CD4-positive, alpha-beta T cell treated with Interleukin-4 for 4 hours (primary cell): Measurements from ENCODE around the gene TYSND1.
"Not testable (repeated sequence)": the region's sequence is repeated elsewhere in the genome, so short reads cannot be mapped to it uniquely, and the experiment has no call there.

Experiments
- DNase-seq: peaks from one replicate; pipeline ENCODE4 v3.0.0-alpha.2; 2020

Gene TYSND1, protein sequence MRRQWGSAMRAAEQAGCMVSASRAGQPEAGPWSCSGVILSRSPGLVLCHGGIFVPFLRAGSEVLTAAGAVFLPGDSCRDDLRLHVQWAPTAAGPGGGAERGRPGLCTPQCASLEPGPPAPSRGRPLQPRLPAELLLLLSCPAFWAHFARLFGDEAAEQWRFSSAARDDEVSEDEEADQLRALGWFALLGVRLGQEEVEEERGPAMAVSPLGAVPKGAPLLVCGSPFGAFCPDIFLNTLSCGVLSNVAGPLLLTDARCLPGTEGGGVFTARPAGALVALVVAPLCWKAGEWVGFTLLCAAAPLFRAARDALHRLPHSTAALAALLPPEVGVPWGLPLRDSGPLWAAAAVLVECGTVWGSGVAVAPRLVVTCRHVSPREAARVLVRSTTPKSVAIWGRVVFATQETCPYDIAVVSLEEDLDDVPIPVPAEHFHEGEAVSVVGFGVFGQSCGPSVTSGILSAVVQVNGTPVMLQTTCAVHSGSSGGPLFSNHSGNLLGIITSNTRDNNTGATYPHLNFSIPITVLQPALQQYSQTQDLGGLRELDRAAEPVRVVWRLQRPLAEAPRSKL

GRCh38 chr10:70146489-70147258 is at the start of gene TYSND1:
TSS of gene TYSND1 (minus strand) at chr10:70146700. CDS start at chr10:70146586, 114 bp downstream.
- peak; percentile 93 for DNase-seq

GRCh38 chr10:70193391-70193844 is 46.9 kb upstream of the TYSND1 start:
- no peak for DNase-seq

GRCh38 chr10:70192326-70192968 is 45.9 kb upstream of the TYSND1 start:
- no peak for DNase-seq

GRCh38 chr10:70191972-70192305 is 45.4 kb upstream of the TYSND1 start:
- no peak for DNase-seq

DNA sequence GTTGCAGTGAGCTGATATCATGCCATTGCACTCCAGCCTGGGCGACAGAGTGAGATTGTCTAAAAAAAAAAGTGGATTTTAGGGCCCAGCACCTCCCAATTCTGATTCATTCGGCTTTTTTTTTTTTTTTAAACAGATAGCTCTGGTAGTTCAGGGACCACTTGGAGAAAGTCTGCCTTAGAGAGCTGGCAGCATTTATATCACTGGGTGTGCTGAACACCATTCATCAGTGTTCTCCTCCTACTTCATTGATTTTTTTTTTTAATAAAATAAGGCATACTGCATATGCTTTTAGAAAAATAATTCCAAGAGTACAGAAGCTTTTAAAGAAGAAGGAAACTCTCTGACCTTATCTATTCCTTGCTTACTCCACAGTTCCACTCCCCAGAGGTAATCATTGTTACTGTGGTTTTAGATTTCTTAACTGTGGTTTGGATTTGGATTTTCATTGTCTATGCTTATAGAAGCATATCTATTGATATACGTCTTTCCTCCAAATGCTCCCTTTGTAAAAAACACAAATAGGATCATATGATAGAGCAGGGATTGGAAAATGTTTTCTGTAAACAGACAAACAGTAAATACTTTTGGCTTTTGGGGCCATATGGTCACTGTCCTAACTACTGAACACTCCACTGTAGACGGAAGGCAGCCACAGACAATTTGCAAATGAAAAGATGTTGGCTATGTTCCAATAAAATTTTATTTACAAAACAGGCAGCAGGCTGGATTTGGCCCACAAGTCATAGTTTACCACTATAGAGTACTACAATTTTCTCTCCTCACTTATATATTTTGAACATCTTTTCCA is 44.9 kb upstream of the TYSND1 start:
- no peak for DNase-seq

DNA sequence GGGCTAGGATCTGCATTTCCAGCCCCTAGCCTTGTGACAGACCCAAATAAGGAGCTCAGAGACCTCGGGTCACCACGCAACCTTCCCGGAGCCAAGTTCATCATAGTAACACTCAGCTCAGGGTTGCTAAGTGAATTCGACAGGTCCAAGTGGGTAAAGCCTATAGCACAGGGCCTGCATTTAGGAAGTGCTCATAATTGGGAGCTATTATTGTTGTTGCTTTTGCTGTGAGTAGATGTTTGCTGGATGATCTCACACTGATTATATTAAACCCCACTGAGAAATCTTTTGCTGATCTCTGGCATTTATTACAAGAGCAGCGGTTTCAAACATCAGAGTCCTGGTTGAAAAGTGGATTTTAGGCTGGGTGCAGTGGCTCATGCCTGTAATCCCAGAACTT is 44.1 kb upstream of the TYSND1 start:
- DNase-seq, result no peak

DNA sequence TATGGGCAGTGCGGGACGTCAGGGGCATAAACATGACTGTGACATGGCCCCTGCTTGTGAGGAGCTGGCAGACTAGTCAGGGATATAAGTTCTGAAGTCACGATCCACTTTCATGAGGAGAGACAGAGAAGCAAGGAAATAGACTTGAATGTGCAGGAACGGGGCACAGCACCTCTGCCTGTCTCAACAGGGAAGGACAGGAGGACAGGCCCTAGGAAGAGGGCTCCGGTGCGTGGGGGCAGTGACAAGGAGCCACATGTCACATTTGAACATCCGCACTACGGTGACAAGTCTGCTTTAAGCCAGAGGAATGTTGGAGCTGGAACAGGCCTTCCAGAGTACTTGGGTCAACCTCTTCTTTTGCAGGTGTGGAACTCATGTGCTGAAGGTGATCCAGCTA is 43.6 kb upstream of the TYSND1 start:
- no peak for DNase-seq

DNA sequence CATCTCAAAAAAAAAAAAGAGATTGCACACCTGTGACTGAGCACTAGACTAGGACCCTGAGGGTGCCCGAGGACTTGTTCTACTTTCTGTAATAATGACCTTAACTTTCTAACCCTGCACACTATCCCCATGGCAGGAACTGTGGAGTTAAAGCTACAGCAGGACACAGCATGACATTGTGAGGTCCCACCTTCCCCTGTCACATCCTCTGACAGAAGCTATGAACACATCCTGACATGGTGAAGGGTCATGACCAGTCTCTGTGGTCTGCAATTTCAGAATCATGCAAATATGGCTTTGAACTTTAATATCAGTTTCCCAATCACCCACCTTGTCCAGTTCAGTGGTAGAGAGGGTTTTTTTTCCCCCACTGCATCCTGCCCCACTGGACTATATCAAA is 42.3 kb upstream of the TYSND1 start:
- DNase-seq, result no peak

- DNase-seq, result no peak
These were observed 40.1 kb upstream of the TYSND1 start for GRCh38 chr10:70186571-70186970.

DNA sequence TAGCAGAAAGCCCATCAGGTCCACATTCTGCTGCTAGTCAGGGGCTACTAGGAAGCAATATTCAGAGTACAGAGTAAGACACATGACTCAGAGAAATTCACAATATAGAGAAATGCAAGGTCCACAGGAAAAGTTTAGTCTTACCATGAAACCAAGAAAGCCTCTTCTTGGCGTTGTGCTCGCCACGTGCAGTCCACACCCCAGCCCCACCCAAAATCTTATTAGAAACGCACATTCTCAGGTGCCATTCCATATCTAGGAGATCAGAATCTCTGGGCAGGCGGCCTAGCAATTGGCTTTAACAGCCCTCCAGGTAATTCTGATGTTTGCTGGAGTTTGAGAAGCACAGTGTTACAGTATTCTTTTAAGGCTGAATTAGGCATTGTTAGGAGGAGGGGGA is 39.6 kb upstream of the TYSND1 start:
- DNase-seq, result no peak

- no peak for DNase-seq
These were observed 36.8 kb upstream of the TYSND1 start for GRCh38 chr10:70183304-70183703.

DNA sequence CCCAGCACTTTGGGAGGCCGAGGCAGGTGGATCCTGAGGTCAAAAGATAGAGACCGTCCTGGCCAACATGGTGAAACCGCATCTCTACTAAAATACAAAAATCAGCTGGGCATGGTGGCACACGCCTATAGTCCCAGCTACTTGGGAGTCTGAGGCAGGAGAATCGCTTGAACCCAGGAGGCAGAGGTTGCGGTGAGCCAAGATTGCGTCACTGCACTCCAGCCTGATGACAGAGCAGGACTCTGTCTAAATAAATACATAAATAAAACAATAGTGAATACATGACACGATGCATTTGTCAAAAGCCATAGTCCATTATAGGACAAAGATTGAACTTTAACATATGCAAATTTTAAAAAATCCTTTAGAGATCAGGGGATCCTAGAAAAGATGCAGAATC is 32.7 kb upstream of the TYSND1 start:
- DNase-seq, result not testable (repeated sequence)

DNA sequence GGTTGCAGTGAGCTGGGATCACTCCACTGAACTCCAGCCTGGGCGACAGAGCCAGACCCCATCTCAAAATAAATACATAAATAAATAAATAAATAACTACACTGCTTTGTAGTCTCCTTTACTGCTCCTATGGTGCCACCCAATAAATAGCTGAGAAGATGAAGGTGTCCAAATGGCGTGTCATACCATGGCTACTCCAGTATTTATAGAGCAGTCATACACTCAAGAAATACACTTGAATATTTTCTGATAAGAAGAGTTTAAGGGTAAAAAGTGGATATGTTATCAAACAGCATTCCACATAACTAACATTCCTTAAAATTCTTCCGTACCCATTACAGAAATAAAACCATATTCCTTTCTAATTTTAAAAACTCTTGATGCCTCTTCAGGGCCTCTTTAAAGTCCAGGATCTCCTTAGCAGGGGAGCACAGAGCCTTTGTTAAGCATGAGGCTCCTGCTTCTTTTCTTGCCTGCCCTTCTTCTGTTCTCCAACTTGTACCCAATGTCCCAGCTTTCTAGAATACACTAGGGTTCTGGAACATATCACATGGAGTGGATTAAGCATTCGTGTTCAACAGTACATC is 31.7 kb upstream of the TYSND1 start:
- no peak for DNase-seq

GRCh38 chr10:70176441-70176840 is 29.9 kb upstream of the TYSND1 start:
- no peak for DNase-seq

DNA sequence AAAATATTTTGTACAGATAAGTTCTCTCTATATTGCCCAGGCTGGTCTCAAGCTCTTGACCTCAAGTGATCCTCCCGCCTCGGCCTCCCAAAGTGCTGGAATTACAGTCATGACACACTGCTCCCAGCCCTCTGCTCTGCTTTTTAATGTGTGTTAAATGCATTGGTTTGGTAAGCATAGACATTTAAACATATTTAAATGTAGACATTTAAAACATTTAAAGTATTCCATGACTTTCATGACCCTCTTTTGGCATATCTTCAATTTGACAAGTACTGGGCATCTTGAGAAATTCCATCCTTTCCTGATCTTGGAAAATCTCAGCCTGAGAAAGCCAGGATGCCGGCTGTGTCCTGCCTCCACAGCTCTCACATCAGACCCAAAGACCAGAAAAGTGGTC is 29.0 kb upstream of the TYSND1 start:
- no peak for DNase-seq

DNA sequence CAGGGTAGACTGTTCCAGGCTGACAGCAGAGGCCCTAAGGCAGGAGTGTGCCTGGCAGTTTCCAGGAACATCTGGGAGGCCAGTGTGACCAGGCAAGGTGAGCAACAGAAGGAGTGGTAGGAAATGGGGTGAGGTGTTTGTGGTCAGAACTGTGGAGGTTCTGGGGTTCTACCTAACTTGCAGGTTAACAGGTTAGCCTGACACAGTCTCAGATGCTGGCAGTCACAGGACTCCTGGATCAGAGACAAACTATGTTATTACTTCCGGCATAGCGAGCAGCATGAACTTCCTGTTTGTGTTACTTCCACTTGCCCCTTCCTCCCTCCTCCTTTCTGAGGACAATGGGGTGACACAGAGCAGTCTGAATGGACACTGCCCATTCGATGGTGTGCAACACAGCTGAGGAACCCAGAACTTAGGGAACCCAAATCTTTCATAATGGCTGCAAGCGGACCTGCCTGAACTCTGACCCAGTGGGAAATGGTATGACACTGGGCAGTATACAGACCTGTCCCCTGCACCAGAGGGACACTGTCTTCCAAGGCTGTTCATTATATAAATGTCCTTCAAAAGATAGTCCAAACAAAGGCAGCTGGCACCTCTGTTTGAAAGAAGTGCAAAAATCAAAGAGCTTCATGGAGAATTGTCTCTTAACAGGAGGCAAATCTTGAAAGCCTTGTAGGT is 27.7 kb upstream of the TYSND1 start:
- peak; percentile 72 for DNase-seq

- no peak for DNase-seq
These were observed 23.3 kb upstream of the TYSND1 start for GRCh38 chr10:70169649-70170364.

GRCh38 chr10:70169011-70169410 is 22.5 kb upstream of the TYSND1 start:
- DNase-seq, result peak; percentile 53

- no peak for DNase-seq
These were observed 20.7 kb upstream of the TYSND1 start for GRCh38 chr10:70167246-70167645.

- no peak for DNase-seq
These were observed 19.9 kb upstream of the TYSND1 start for GRCh38 chr10:70166394-70166793.

GRCh38 chr10:70164163-70164562 is 17.7 kb upstream of the TYSND1 start:
- no peak for DNase-seq
